T1000 (cell line): ENCODE results near the gene CEP170B.
"Not testable (repeated sequence)": the region's sequence is repeated elsewhere in the genome, so short reads cannot be mapped to it uniquely, and the experiment has no call there.

Source experiments
- DNase-seq: peaks from one replicate; lab custom pipeline; 2025; ENCODE audit warnings: mixed read lengths; lab: John Stamatoyannopoulos, UW

CEP170B gene

GRCh38 chr14:104865081-104865630, at the start of gene CEP170B:
CEP170B (plus strand) TSS chr14:104865268; CDS start chr14:104868451, 3,183 bp downstream.
- DNase-seq: peak; percentile 17

DNA sequence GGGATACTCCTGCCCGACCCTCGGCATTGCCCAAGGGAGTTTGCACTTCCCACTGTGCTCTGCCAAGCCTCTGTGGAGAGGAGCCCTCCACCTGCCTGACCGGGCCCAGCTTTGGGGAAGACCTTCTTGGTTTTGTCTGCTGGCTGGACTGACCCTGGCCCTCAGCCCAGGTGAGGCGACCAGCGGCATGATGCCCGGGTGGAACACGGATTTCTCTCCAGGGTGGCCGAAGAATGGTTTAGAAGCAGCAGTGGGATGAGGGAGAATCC, 48.5 kb upstream of the CEP170B start:
- no peak for DNase-seq

- no peak for DNase-seq
Measured at GRCh38 chr14:104817930-104818713, 46.9 kb upstream of the CEP170B start.

DNA sequence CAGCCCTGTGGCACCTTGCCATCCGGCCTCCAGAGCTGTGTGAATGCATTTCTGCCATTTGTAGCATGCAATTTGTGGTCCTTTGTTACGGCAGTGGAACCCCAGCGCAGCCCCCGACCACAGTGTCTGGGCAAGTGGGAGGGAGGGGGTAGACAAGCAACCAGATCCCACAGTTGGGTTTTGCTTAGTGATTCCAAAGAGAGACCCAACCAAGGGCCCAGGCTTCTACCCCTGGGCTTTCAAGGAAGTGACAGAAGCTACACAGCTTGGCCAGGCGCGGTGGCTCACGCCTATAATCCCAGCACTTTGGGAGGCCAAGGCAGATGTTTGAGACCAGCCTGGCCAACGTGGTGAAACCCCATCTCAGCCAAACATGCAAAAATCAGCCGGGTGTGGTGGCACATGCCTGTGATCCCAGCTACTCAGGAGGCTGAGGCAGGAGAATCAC, 46.3 kb upstream of the CEP170B start:
- no peak for DNase-seq

DNA sequence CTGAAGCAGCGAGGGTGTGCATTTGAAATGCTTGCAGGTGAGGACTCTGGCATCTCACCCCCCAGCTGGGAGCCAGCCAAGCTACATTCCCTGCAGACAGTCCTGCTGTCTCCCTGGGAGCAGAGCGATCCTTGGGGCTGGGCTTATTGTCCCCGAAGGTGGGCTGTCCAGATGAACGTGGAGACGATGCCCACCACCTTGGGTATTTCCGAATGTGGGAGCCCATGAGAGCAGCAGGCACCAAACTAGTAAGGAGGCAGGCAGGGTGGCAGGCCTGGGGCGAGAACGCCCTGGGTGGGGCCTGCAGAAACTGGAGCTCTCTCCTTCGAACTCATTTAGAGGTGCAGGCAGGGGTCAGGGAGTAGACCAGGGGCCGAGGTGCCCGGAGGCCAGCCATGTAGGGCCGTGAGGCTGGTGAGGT, 45.7 kb upstream of the CEP170B start:
- DNase-seq: no peak

GRCh38 chr14:104820669-104821228, 44.3 kb upstream of the CEP170B start:
- no peak for DNase-seq

DNA sequence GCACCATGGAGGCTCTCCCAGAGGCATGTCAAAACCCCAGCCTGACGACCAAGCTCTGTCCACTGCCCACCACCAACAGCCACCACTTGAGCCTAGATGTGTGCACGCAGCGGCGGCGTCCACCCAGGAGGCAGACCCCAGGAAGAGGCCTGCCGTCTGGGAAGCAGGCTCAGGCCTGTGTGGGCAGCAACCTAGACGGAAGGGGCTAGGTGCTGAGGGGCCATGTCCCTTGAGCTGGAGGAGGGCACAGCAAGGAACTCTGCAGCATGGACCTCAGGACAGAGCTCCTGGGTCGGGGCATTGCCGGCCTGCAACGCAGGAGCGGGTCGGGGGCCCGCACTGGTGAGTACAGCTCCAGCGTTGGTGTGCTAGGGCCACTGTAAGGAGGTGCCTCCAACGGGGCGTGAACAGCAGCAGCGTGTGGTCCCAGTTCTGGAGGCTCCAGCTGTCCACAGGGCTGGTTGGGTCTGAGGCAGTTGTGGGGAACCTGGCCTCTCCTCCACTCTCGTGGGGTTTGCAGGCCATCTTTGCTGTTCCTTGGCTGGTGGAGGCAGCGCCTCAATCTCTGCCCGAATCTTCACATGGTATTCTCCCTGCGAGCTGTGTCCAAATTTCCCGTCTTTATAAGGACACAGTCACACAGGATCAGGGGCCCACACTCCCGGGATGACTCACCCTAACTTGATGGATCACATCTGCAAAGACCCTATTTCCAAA, 43.7 kb upstream of the CEP170B start:
- DNase-seq: no peak

DNA sequence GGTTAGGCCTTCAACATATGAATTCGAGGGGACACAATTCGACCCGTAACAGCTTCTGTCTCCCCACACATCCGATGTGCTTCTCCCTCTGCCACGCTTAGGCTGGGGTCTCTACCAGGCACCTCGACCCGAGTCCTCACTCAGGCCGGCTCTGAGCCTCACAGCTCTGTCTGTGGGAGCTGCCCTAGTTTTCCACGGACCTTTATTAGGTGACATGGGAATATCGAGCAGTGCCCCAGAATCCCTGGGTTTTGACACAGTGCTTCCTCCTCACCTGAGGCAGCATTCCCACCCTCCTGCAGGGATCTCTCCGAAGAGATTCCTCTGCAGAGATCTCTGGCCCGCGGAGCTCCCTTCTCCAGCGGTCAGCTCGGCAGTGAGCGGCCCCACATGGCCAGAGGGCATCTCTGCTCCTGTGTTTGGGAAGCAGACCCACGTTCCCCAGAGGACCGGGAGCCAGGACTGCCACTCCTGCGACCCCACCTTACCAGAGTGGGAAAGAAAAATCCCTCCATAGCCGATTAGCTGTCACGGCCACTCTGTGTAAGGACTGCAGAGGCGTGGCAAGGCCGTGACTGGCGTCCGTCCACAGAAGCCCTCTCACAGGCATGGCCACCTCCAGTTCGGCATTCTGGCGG, 43.0 kb upstream of the CEP170B start:
- no peak for DNase-seq

DNA sequence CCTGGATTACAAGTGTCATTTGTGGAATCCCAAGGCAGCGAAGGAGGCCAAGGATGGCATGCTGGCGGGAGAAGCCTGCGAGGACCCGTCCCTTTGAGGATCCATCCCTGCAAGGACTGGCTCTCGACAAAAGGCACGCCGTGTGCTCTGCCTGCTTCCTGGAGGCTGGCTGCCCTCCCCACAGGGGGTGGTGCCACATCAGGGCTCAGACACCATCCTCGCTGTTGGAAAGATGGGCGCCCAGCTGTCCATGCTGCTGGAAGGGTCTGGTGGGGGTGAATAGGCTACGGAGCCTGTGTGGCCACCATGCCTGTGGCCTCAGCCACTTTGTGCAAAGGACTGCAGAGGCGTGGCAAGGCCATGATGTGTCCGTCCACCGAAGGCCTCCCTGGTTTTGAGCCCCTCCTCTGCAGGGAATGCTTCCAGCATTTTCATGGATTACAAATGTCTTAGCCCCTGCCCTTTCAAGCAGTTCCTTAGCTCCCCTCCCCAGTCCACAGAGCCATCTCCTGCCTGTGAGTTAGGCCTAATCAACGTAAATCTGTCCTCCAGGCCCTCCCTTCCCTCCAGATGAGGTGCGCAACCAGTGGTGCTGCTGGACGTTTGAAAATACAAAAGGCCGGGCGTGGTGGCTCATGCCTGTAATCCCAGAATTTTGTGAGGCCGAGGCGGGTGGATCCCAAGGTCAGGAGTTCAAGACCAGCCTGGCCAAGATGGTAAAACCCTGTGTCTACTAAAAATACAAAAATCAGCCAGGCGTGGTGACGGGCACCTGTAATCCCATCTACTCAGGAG, 42.0 kb upstream of the CEP170B start:
- no peak for DNase-seq

DNA sequence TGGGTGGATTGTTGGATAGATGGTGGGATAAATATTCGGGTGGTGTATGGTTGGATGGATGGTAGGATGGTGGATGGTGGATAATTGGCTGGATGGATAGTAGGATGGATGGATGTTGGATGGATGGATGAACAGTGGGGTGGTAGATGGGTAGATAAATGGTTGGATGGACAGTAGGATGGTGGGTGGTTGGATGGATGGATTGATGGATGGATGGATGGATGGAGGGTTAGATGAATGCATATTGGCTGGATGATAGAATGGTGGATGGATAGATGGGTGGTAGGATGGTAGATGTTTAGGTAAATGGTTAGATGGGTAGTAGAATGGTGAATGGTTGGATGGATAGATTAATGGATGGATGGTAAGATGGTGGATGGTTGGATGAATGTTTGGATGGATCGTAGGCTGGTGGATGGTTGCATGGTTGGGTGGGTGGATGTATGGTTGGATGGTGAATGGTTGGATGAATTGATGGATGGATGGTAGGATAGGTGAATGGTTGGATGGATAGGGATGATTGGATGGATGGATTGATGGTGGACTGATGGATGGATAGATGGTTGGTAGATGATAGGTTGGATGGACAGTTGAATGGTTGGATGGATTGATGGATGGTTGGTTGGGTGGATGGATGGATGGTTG, 40.6 kb upstream of the CEP170B start:
- no peak for DNase-seq

GRCh38 chr14:104826189-104826860, 38.7 kb upstream of the CEP170B start:
- peak; percentile 78 for DNase-seq

- DNase-seq: no peak
Measured at GRCh38 chr14:104826861-104827176, 38.2 kb upstream of the CEP170B start.

DNA sequence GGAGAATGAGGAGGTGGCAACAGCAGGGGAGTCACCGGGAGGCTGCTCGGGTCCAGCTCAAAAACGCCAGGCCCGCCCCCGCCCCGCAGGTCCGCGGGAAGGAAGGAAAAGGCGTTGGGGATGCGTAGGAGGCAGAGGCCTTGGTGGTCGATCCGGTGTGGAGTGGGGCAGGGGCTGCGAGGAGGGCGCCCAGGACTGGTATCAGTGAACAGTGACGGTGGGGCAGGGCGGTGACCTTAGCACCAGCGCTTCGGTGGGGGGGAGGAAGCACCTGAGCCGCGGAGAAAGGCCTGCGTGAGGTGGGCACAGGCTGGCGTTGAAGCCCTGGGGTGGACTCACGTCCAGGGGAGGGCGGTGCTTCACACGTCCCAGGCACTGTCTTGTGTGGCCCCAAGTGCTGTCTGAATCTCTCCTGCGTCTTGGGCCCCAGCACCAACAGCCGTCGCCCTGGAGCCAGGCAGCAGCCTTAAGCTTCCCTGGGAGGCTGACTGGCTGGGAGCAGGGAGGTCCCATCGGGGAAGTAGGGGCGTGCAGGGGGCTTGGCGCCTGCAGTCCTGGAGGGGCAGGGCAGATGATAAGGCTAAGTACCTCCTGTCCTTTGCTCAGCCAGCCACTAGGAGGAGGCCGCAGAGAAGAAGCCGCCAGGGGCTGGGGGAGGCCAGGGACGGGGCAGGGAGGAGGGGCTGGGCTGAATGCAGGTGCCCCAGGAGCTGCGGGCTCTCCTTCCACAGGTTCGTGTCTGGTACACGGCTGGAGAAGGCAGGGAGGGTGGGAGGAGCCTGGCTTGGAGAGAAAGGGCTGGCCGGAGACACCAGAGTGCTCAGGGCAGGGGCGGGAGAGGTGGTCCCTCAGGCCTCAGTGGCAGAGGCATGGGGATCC, 37.7 kb upstream of the CEP170B start:
- no peak for DNase-seq

- no peak for DNase-seq
Measured at GRCh38 chr14:104830781-104831180, 34.3 kb upstream of the CEP170B start.

DNA sequence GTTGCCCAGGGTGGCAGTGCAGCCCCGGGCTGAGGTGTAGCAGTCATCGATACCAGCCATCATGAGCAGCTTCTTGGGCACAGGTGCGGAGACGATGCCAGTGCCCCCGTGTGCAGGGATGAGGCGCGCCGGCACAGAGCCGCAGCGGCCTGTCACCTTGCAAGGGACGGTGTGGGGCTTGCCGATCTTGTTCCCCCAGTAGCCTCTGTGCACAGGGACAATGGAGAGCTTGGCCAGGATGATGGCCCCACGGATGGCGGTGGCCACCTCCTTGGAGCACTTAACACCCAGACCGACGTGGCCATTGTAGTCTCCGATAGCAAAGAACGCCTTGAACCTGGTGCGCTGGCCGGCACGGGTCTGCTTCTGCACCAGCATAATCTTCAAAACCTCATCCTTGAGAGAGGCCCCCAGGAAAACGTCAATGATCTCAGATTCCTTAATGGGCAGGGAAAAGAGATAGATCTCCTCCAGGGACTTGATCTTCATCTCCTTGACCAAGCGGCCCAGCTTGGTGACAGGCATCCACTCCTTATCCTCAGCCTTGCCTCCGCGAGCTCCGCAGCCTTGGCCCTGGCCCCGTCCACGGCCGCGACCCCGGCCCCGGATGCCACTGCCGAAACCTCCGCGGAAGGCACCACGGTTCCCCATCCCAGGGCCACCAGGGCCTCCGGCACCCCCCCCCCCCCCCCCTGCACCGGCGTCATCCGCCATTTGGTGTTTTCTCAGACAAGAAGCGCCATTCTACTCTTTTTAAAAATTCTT, 28.7 kb upstream of the CEP170B start:
- not testable (repeated sequence) for DNase-seq

DNA sequence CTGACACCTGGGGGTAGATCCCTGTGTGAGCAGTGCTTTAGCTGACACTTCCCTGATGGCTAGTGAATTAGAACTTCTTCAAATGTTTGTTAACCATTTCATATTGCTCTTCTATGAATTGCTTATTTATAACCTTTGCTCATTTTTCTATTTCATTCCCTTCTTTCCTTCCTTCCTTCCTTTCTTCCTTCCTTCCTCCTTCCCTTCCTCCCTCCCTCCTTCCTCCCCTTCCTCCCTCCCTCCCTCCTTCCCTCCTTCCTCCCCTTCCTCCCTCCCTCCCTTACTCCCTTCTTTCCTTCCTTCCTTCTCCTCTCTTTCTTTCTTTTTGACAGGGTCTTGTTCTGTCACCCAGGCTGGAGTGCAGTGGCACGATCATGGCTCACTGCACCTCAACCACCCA, 23.3 kb upstream of the CEP170B start:
- DNase-seq: no peak

- no peak for DNase-seq
Measured at GRCh38 chr14:104843006-104843405, 22.1 kb upstream of the CEP170B start.

DNA sequence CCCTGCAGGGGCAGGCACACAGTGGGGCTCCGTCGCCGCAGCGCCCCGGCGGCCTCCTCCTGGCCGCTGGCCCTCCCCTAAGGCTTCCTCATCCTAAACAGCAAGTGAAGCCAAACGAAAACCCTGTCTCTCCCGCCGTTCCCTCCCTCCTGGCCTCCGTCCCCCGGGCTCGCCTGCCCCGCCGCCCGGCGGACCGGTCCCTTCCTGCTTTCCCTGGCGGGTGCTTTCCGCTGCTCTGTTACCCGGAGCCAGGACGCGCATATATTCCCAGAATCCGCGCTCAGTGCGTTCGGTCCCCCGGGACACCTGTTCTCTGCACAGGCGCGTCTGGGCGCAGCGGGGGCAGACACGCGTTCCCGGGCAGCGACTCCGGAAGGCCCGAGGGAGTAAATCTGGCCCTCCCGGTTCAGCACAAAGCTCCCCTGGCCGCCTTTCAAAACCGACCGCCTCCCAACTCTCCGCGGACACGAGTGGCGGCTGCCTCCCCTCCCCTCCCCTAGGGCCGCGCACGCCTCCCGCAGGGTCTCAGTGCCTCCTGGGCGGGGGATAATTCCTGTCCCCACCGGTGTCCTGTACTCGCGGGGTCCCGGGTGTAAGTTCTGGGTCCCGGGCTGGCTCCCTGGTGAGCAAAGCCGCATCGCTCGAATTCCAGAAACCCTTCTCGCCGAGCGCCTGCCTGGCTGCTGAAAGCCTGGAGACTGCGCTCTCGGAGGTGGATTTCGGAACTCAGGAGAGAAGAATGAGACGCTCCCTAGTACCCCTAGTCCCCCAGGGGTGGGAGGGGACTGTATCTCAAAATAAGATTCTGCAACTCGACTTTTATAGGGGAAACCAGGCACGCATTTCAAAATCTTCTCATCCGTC, 21.4 kb upstream of the CEP170B start:
- no peak for DNase-seq
